ENCODE results near the gene S100A2. TPM values are rescaled to one million over a fixed set of nuclear protein-coding genes. Genes with fewer than 3 reads are reported as not detected.
"Not testable (repeated sequence)": the region's sequence is repeated elsewhere in the genome, so short reads cannot be mapped to it uniquely, and the experiment has no call there.

S100A2 gene
- total RNA-seq, 2 experiments from 2014 or later, result 0.50 TPM; not detected in 1

DNA sequence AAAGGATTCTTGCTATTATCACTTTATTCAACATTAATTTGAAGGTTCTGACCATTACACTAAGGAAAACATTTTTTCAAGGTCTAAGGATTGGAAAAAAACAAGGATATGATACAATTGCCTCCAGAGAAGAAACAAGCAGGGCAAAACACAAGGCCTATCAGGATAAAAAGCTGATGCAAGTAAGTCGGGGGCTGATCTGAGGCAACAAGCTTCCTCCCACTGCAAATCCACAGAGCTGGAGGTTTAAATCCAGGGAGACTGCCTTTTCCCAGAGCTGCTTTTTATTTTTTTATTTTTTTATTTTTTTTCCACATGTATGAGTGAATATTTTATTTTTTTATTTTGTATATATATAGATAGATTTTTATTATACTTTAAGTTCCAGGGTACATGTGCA, 19.4 kb upstream of the S100A2 start:
- DNase-seq (no peak), ATAC-seq (no peak)
- no peaks in the 10 kb centered on the region for H3K9me3 Mint-ChIP-seq
- no peaks in the 10 kb centered on the region for H3K36me3 Mint-ChIP-seq (ENCODE audit: low read depth)
- intact Hi-C loops (cut with micrococcal nuclease), result no loop called here
- no peak overlapping the region for H3K4me3 Mint-ChIP-seq
- no peaks in the 10 kb centered on the region for H3K4me1 Mint-ChIP-seq (ENCODE audit: low read depth)
- TF ChIP-seq, protein P1, sequence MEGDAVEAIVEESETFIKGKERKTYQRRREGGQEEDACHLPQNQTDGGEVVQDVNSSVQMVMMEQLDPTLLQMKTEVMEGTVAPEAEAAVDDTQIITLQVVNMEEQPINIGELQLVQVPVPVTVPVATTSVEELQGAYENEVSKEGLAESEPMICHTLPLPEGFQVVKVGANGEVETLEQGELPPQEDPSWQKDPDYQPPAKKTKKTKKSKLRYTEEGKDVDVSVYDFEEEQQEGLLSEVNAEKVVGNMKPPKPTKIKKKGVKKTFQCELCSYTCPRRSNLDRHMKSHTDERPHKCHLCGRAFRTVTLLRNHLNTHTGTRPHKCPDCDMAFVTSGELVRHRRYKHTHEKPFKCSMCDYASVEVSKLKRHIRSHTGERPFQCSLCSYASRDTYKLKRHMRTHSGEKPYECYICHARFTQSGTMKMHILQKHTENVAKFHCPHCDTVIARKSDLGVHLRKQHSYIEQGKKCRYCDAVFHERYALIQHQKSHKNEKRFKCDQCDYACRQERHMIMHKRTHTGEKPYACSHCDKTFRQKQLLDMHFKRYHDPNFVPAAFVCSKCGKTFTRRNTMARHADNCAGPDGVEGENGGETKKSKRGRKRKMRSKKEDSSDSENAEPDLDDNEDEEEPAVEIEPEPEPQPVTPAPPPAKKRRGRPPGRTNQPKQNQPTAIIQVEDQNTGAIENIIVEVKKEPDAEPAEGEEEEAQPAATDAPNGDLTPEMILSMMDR (IDR thresholded peaks at IDR 0.05), result no peak
- no peak overlapping the region for H3K27ac Mint-ChIP-seq
- H3K27me3 Mint-ChIP-seq, result no peaks in the 10 kb centered on the region
- CTCF ChIA-PET, result interaction anchor here (1.1 to 1.6 kb wide), 2 partner anchors 61 to 74 kb away, joined by 3 to 5 read pairs; no protein-coding TSS in a partner anchor
- POLR2A ChIA-PET, result interaction anchor here (1.1 kb wide), 1 partner anchor 12 kb away, joined by 3 read pairs; no protein-coding TSS in a partner anchor

GRCh38 chr1:153583976-153584375, 18.3 kb upstream of the S100A2 start:
- Mint-ChIP-seq H3K4me3 (no peak overlapping the region), H3K36me3 (ENCODE audit: low read depth) (no peaks in the 10 kb centered on the region), H3K27ac (no peak overlapping the region), H3K4me1 (ENCODE audit: low read depth) (no peaks in the 10 kb centered on the region), H3K9me3 (no peaks in the 10 kb centered on the region), H3K27me3 (peaks cover 3% of the 10 kb centered on the region)
- DNase-seq, result no peak
- TF ChIP-seq, protein P1 (IDR thresholded peaks at IDR 0.05), result no peak
- CTCF ChIA-PET, result interaction anchor here (0.7 to 1.6 kb wide), 2 partner anchors 33 to 73 kb away, joined by 3 to 5 read pairs; no protein-coding TSS in a partner anchor
- no peak for ATAC-seq
- intact Hi-C loops (cut with micrococcal nuclease), result no loop called here
- POLR2A ChIA-PET, result no interaction called here

DNA sequence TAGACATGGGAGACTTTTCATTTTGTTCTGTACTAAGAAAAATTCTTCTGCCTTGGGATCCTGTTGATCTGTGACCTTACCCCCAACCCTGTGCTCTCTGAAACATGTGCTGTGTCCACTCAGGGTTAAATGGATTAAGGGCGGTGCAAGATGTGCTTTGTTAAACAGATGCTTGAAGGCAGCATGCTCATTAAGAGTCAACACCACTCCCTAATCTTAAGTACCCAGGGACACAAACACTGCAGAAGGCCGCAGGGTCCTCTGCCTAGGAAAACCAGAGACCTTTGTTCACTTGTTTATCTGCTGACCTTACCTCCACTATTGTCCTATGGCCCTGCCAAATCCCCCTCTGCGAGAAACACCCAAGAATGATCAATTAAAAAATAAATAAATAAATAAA, 17.9 kb upstream of the S100A2 start:
- H3K27me3 Mint-ChIP-seq; H3K4me3 Mint-ChIP-seq; H3K36me3 Mint-ChIP-seq (ENCODE audit: low read depth); H3K9me3 Mint-ChIP-seq; POLR2A ChIA-PET; H3K27ac Mint-ChIP-seq; H3K4me1 Mint-ChIP-seq (ENCODE audit: low read depth); intact Hi-C loops (cut with micrococcal nuclease); DNase-seq; ATAC-seq; CTCF ChIA-PET: not testable (repeated sequence)

GRCh38 chr1:153582836-153583235, 17.2 kb upstream of the S100A2 start:
- H3K4me3 Mint-ChIP-seq; POLR2A ChIA-PET; H3K27ac Mint-ChIP-seq; DNase-seq; H3K36me3 Mint-ChIP-seq (ENCODE audit: low read depth); ATAC-seq; H3K4me1 Mint-ChIP-seq (ENCODE audit: low read depth); intact Hi-C loops (cut with micrococcal nuclease); H3K9me3 Mint-ChIP-seq; H3K27me3 Mint-ChIP-seq: not testable (repeated sequence)
- CTCF ChIA-PET, result interaction anchor here (1.1 kb wide), 1 partner anchor 116 kb away, joined by 3 read pairs; no protein-coding TSS in a partner anchor

GRCh38 chr1:153578936-153579335, 13.3 kb upstream of the S100A2 start:
- ChIA-PET POLR2A (no interaction called here), CTCF (interaction anchor here (0.8 to 2.8 kb wide), 4 partner anchors 11 to 68 kb away, joined by 3 to 14 read pairs (median 12); partner anchors contain the start of gene S100A14)
- no peak for ATAC-seq
- DNase-seq, result no peak
- intact Hi-C loops (cut with micrococcal nuclease), result no loop called here
- H3K4me1 Mint-ChIP-seq (ENCODE audit: low read depth), result no peaks in the 10 kb centered on the region
- no peaks in the 10 kb centered on the region for H3K9me3 Mint-ChIP-seq
- no peak overlapping the region for H3K27ac Mint-ChIP-seq
- H3K4me3 Mint-ChIP-seq, result no peak overlapping the region
- no peaks in the 10 kb centered on the region for H3K36me3 Mint-ChIP-seq (ENCODE audit: low read depth)
- peaks cover 20% of the 10 kb centered on the region for H3K27me3 Mint-ChIP-seq
- TF ChIP-seq, protein P1 (IDR thresholded peaks at IDR 0.05), result no peak

GRCh38 chr1:153578490-153578889, 12.8 kb upstream of the S100A2 start:
- Mint-ChIP-seq H3K9me3 (no peaks in the 10 kb centered on the region), H3K4me1 (ENCODE audit: low read depth) (no peaks in the 10 kb centered on the region), H3K27me3 (peaks cover 20% of the 10 kb centered on the region), H3K36me3 (ENCODE audit: low read depth) (no peaks in the 10 kb centered on the region), H3K27ac (no peak overlapping the region), H3K4me3 (no peak overlapping the region)
- ATAC-seq, result no peak
- ChIA-PET POLR2A (no interaction called here), CTCF (interaction anchor here (0.8 to 2.8 kb wide), 6 partner anchors 10 to 68 kb away, joined by 3 to 14 read pairs (median 10); partner anchors contain the start of gene S100A14)
- TF ChIP-seq, protein P1 (IDR thresholded peaks at IDR 0.05), result no peak
- intact Hi-C loops (cut with micrococcal nuclease), result no loop called here
- no peak for DNase-seq

All from activated CD8-positive, alpha-beta T cell treated with anti-CD3 and anti-CD28 coated beads for 36 hours (primary cell).